Cerebellar nuclear complex (tissue), 1 donor: Measurements from ENCODE around the gene REN.

ENCODE experiments used
- DNase-seq, 2 experiments: peaks; one replicate each; lab custom pipeline; 2025; lab: John Stamatoyannopoulos, UW

The REN gene

DNA sequence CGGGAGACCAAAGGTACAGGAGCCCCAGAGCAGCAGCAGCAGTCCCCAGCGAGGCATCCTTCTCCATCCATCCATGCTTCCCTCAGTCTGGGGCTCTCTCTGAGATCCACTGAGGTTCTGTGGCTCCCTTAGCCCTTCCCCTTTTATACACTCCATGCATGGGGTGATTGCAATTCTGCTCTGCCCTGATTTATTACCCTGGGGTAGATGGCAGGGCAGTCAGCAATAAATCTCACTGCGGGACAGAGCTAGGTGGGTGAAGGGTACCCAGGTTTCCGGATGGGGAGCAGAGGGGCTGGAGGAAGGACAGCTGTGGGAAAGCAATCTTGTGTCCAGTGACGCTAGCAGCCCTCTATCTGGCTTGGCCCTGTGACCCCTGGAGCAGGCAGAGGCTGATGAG lies at the start of gene REN:
Gene REN (minus strand): TSS at position 119 of the 400 bp plus-strand sequence. CDS start 44 bp downstream, at position 75.
- DNase-seq = no peak

DNA sequence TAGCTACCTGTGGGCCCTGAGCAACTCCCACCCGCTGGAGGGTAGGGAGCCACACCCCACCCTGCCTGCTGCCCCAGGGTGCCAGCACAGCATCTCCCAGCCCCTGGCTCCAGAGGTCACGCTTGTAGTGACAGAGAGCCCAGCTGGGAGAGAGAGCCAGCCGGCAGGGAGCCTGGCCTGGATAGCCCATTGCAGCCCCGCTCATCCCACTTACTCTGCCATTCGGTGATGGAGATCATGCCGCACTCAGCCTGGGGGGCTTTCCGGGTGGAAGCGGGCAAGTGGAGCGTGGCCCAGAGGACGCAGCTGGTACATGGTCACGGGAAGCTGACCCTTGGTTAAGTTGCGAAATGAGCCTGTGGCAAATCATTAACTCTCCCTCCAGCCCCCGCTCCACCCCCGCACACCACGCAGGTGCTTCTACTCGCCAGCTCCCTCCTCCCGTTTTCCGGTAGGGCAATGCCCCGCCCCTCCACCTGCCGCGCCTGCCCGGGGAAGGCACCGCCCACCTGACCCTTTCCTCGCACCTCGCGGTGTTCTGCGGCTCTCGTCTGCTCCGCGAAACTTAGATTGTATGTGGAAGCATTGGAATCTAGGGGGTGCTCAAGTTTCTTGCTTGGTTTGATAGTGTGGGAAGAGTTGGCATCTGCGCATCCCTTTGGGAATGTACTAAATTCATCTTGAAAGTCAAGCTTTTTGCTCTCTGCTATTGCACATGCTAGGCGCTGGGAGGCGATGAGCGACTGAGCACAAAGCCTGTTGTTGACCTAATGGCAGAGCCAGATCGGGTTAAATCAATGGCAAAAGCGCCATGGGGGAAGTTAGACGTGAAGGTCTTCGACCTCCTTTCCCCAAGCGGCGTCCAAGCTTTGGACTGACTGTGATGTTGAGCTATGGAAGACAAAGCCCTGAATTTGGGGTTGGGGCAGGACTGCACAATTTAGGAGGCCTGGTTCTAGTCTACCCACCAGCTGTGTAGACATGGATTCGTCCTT lies 47.8 kb upstream of the REN start, which contains the start of gene GOLT1A:
Gene GOLT1A (minus strand): TSS at position 321 of the 995 bp plus-strand sequence. CDS start 82 bp downstream, at position 239.
- no peak for DNase-seq

DNA sequence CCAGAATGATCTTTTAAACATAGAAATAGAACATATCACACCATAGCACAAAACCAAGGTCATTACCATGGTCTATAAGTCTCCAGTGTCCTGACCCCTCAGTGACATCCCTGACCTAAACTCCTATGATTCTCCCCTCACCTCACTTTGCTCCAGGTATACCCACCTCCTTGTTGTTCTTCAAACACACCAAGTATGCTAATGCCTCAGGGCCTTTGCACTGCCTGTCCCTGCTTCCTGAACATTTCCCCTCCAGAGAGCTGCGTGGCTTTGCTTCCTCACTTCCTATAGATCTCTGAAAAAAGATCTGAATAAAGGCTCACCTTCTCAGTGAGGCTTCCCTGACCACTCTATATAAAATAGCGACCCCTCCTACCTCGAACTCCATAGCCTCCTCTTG lies 46.6 kb upstream of the REN start:
- no peak for DNase-seq

DNA sequence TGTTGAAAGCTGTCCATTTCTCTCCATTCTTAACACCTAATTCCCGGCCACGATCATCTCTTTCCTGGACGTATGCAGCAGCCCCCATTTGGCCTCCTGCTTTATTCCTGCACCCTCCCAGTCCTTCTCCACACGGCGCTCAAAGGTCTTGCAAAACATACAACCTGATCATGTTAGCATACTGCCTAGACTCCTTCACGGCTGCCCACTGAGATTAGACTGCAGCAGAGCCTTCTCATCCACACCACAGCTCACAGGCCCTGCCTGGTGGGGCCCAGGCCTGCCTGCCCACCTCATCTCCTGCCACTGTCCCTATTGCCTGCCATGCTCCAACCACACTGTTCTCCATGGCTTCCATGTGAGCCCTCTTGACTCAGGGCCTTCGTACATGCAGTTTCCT lies 44.9 kb upstream of the REN start:
- DNase-seq = no peak

DNA sequence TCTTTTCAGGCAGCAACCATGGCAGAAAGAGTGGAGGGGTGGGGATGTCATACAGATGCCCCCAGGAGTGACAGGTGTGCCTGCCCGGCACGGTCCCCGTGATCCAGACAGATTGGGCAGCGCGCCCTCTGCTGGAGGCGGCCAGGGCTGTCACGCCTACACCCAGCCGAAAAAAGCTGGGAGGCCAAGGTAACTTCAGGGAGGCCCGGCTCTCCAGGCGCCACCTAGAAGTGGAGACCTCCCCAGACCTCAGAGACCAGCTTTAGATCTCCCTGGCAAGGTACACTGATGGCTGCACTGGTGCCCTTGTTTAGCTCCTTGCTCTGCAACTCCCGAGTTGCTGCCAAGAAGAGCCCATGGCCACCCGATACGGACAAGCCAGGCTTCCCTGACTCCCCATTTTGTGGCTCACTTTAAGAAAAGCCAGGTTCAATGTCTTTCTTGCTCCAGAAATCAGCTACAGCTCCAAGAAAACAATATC lies 41.0 kb upstream of the REN start:
- no peak for DNase-seq

DNA sequence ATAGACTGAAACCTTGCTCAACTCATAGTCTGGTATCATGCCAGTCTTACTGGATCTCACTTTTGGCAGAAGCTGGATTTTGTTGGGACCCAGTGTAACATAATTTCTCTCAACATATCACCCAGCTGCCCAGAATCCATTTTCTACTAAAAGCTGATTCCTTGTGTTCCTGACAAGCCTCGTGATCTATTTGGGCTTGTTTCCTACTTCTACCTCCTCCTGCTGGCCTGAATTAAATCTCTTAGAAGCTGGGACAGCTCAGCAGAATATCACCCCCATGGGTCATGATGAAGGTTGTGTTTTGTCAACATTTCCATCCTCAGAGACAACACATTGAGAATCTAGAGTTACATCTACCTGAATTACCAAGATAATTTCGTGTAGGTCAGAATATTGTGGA lies 40.0 kb upstream of the REN start:
- no peak for DNase-seq

DNA sequence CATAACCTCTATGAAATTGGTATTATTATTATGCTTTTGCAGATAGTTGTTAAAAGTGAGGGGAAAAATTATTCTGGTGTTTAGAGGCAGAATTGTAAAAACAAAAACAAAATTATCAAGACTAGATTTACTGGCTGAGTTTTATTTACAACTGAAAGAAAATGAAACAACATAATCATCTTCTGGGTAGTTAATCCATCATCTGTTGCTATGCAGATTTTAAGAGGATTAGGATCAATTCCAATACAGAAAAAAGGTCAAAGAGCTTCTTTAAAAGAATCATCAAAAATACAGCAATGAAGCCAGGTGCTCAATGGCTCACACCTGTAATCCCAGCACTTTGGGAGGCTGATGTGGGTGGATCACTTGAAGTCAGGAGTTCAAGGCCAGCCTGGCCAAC lies 39.3 kb upstream of the REN start:
- DNase-seq = no peak

DNA sequence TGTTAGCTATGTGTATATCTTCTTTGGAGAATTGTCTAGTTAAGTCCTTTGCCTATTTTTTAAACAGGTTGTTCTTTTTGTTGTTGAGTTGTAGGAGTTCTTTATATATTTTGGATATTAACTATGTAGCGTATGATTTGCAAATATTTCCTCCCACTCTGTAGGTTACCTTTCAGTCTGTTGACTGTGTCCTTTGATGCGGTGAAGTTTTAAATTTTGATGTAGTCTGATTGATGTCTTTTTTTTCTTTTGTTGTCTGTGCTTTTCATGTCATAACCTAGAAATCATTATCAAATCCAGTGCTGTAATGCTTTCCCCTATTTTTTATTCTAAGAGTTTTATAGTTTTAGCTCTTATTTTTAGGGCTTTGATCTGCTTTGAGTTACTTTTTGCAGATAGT lies 38.8 kb upstream of the REN start:
- no peak for DNase-seq

DNA sequence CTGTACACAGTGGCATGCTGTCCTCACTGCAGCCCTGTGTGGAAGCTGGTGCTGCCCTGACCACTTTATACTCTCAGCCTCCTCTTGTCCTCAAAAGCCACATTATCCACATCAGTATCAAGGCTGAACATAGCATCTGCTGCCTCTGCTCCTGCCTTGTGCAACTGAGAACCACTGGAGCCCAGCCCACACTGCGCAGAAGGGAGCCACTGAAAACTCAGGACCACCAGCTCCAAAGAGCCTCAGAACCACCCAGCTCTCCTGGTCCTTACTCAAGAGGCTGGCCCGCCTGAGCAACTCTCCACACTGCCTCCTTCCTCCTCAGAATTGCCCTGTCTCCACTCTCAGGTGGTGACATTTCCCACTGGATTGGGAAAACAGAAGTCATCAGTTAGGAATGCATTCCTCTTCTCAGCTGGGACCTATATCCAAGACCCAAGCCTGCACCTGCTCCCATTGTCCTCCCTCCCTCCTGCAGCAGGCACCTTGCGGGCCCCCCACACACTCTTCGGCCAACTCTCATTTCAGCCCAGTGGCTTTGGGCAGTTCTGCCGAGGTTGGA lies 37.1 kb upstream of the REN start:
- DNase-seq = no peak

DNA sequence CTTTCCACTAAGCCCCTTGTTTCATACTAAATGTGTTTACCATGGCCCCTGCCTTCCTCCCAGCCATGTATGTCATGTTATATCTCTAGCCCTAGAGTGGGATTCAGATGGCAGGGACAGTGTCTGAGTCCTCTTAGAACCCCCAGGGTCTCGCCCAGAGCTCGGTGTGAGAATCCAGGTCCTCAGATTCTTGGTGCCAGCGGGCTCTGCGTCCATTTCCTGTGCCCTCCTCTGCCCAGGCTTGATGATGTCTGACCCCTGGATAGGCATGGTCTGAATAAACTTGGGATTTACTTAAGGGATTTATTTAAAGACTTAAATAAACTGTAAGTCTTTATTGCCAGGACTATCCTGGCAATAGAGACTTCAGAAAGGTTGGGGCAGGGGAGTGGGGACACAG lies 36.3 kb upstream of the REN start:
- no peak for DNase-seq

DNA sequence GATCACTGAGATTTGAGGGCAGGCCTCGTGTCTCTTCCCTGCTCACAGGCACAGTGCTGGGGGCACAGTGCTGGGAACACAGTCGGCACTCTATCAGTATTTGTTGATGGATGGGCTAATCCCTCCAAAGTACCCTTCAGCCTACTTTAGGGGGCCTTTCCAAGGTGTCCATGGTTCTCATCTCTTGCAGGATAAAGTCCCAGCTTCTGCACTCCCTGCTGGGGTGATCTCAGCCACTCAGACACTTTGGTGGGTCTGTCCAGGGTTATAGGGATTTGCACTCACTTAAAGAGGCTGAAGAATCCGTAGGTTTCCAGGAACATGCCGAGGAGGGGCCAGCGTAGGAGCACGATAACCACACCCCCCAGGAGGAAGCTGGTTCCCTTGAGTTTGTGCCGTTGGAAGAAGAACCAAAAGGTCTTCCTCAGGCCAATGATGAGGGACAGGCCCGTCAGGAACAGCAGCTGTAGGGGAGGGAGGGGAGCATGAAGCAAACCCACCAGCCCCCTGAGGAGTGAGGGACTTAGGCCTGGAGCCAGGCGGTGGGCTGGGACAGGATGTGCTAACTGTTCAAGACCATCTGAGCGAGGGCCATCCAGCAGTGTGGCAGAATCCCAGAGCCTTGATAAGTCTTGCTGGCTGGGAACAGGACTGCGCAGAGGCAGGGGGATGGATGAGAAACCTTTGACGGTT lies 35.4 kb upstream of the REN start:
- no peak for DNase-seq

DNA sequence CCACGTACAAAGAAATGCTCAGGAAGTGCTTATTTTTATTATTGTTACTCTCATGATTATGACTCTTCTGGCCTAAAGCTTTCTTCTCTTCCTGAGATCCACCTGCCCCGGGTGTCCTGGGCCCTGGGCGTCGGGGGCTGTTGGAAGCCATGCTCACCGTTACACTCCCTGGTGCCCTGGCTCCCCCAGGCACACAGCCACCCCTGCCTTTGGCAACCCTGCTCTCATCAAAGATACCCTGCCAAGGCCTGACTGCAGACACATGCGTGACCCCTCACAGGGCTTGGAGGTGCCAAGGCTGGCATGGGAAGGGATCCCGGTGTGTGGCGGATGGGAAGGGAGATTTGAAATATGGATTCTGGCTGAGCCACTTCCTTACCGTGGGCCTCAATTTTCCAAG lies 33.4 kb upstream of the REN start:
- DNase-seq = no peak

DNA sequence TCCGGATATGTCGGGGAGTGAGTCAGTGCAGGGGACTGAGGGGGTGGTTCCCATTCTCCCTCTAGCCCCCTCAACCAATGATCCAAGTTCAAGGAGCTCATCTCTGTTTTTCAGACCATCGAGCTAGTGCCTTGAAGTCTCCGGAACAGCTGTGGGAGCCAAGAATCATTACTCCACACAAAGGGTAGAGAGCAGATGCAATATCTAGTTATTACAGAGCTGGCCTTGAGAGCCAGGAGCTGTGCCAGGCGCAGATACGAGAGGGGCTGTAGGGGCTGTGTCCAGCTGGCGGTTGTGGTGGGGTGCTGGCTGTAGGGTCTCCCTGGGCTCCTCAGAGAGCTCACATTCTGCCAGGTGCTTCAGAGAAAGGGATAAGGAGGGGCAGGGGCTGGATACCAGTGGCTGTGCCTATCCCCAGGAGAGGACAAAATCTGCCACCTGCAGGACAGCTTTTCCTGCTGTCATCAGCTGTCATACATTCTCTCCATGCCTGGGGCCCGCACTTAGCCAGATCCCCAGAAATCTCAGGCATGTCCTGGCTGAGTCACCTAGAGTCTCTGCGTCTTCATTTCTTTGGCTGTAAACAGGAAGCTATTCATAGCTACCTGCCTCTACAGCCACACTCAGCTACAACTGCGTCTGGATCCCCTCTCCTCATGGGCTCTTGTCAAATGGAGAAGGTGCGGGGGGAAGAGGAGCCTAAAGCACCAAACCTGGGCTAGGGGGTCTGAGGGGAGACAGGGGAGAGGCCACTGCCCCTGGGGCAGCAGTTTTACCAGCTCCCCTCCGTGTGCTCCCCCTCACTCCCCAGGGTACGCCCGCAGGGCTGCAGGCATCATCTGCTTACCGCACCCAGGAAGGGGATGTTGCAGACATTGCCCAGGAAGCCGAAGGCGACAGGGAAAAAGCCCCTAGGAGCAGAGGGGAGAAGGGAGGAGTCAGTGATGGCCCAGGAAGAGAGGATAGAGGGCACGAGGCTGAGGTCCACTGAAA lies 32.5 kb upstream of the REN start:
- DNase-seq = no peak

DNA sequence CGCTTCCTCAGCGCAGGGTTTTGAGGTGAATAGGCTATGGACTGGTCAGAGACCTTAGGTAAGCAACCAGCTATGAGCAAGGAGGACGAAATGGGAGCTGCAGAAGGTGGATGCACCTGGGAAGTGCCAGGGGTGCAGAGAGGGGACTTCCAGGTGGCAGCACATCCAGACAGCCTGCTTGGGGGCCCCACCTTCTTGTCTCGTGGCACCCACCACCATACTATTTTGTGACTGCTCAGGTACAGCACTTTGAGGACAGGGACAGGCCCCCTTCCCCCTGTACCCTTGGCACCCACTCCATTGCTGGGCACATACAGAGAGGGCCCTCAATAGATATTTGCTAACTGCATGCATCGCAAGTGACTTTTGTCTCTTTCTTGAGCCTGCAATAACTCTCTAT lies 30.9 kb upstream of the REN start:
- DNase-seq = no peak

DNA sequence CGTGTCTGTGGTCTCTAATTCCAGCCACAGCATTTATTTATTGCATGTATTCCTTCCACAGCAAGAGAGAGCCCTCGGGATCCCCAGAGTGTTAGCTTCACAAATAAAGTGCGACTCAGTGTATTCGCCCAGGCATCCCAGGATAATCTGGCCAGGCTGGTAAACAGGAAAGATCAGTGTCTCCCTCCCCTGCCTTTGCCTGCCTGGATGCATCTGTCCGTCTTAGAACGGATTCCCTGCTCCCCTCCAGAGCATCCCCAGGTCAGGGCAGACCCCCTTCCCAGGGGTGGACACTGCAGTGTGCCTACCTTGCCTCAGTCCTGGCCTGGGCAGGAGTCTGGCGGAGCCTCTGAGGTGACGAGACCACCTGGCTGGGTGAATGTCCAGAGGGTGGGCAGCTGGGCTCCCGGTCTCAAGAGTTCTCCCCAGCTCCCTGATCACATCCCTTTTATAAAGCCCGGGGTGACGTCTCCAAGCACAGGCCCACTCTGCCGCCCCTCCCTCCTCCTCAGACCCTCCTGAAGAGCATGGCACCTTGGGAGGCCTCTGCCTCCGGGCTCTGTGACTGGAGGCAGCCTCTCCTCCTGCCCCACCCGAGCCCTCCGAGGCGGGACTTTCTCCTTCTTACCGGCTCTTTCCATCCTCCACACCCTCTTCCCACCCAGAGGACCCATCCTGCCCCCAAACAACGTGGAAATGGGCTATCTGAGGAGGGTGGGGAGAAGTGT lies 30.1 kb upstream of the REN start, which contains the start of gene KISS1:
Gene KISS1 (minus strand): TSS at position 424 of the 728 bp plus-strand sequence. CDS start 3,615 bp downstream, outside the sequence.
- DNase-seq = no peak

DNA sequence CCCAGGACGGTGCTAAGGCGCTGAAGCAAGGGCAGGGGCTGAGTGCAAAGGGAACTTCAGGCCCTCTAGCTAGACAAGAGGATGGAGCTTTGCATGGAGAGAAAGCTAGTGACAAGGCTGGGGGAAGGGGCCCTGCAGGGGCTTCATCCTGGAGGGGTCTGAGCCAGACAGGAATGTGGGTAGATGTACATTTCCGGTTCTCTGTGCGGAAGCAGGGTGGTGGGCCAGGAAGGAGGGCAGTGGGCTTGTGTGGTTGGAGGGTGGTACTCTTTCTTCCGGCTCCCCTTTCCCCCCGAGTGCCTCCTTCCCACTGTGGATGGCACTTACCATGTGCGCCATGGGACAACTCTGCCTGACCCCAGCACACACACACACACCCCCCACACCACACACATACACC lies 28.6 kb upstream of the REN start:
- no peak for DNase-seq

DNA sequence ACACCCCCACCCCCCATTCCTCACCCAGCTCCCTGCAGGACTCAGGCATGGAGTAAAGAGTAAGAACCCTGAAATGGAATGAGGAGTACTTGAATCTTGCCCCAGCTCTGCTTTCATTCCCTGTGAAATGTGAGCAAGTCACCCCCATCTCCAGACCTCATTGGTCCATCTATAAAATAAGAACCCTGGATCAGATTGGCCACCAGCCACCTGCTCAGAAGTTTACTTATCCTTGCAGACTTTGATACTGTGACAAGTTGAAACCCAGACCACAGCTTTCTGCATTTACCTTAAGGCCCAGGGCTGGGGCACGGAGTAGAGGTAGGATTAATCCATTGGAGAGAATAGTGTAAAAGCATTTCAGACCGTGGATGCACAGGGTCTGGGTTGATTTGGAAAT lies 27.9 kb upstream of the REN start:
- no peak for DNase-seq

DNA sequence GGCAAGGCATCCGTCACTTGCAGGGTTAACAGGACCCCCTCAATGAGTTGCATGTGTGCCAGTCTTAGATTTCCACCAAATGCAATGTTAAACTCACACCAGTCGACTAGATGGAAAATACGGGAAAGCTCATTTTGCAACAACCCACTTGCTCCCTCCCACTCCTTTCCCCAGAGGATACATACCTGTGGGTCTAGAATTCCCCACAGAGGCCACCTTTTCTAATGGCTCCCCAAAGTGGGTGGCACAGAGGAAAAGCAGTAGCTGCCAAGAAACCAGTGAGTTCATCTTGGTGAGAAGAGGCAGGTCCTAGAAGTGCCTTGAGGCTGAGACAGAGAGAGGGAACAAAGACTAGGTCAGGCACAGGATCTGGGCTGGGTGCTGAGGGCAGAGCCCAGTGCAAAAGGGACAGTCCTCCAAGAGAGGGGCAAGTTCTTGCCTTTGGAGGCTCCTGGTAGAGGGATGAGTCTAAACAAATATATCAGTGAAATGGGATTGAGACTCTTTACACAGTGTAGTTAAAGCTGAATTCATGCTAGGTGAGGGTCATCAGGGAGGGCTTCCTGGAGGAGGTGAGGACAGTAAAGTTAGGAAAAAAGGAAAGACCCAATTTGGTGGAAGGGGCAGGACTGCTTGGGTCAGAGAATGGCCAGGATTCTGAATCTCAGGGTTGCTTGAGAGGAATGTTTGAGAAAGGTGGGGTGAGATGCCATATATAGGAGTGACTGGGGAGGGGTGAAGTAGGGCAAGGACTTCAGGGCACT lies 26.6 kb upstream of the REN start:
- DNase-seq = no peak

DNA sequence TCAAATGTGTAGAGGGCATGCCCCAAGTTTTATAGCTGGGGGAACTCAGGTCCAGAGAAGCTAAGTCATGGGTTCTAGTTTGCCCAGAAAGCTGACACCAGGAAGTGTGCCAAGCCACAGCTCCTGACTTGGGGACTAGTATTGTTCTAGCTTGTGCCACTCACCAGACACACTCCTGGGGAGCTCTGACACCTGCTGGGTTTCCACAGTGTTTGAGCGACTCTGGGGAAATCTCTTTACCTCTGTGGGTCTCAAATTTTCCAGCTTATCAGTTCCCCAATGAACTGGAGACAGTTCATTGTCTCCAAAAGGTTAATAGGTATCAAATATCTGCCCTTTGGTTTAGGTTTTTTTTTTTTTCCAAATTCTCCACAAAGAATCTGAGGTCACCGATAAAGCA lies 25.9 kb upstream of the REN start:
- DNase-seq = no peak

DNA sequence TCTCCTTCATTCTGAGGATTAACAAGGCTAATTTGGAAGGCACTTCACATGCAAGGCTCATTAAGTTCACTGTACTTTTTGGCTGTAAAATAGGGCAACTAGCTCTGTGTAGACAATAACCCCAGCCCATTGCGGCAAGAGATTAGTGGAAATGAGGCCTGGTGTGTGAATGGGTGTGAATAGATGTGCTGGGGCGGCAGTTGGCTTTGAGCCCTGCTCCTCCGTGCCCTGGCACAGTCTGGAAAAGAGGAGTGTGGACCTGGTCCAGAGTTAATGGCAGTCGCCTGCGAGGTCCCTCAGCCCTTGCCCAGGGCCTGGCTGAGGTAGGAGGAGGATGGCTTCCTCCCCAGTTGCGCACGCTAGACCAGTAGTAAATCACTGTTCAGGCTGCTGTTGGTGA lies 25.3 kb upstream of the REN start:
- no peak for DNase-seq
